UCSD-AML1 (cell line): ENCODE measurements around the gene ZNF484.

Experiments used
- DNase-seq: peaks from one replicate; lab custom pipeline; 2025; ENCODE audit not compliant: unreplicated experiment; lab: John Stamatoyannopoulos, UW

Gene ZNF484

GRCh38 chr9:92795598-92796336, 82.1 kb downstream of the ZNF484 start:
- no peak for DNase-seq
